NCI-H1694 treated with DMSO at 0.1 percent for 48 hours (cell line): Measurements from ENCODE around the gene UNC5C.
"Not testable (repeated sequence)": the region's sequence is repeated elsewhere in the genome, so short reads cannot be mapped to it uniquely, and the experiment has no call there.

Experiments used
- DNase-seq: peaks from one replicate; lab custom pipeline; 2025; lab: John Stamatoyannopoulos, UW

The UNC5C gene

DNA sequence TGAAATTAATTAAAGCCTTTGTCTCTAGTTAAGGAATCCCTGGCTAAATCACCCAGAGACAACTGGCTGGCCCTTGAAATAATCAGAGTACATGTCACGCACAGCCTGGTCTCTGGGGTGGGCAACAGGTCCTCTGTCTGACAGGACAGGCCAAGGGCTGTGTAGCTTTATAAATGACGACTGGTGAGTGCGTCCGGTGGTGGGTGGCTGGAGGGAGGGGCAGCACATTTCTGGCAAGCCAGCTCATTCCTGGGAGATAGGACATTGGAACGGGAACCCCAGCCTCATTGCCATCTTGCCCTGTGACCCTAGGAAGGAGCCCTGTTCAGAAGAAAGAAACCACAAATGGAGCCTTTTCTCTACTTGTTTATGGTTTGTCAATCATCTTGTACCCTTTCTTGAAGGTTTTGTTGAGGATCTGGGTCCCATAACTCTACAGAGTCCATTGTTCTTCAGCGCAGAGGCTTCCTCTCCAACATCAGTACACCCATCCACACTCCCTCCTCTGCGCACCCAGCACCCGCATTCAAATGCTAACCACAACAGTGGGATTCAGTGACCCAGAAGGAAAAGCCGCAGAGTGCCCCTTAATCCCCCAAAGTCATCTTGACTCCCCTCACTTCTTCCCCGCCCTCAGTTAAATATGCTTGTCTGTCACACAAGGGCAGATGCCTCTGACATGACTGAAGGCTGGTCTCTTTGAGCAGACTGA, 368.1 kb downstream of the UNC5C start:
- no peak for DNase-seq

DNA sequence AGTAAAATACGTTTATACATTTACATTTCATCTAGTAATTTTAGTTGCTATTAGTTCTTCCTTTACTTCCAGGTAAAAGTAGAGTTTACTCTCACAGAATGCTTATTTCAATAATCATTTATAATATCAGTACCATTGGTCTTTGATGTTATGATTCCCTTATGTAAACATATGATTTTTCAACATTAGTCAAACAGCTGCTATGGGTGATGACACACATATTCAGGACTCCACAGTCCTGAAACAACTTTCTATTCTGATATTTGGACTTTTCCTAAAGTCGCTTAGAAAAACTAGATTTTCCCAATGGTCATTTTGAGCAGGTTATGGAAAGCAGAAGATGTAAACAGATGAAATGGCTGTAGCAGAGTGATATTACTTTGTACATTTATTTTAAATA, 369.8 kb downstream of the UNC5C start:
- DNase-seq: no peak

DNA sequence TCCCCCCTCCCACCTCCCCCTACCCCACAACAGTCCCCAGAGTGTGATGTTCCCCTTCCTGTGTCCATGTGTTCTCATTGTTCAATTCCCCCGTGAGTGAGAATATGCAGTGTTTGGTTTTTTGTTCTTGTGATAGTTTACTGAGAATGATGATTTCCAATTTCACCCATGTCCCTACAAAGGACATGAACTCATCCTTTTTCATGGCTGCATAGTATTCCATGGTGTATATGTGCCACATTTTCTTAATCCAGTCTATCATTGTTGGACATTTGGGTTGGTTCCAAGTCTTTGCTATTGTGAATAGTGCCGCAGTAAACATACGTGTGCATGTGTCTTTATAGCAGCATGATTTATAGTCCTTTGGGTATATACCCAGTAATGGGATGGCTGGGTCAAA, 377.4 kb downstream of the UNC5C start:
- DNase-seq: not testable (repeated sequence)

DNA sequence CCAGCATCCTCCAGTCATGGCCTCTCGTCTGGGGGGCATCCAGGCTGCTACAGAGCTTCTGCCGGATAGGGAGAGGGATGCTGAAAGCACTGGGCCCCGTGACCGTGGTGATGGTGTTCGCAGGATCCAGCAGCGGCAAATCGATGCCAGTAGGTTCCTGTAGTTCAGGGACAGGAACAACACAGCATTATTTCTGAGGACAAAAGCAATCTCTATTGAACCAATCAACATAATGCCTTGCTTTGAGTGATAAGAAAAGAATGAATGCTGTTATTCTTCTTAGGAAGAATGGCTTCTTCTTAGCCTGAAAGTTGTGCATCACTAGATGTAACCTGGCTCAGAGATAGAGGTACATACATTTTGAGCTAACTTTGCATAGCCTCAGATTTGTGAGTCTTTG, 378.6 kb downstream of the UNC5C start:
- DNase-seq: no peak

DNA sequence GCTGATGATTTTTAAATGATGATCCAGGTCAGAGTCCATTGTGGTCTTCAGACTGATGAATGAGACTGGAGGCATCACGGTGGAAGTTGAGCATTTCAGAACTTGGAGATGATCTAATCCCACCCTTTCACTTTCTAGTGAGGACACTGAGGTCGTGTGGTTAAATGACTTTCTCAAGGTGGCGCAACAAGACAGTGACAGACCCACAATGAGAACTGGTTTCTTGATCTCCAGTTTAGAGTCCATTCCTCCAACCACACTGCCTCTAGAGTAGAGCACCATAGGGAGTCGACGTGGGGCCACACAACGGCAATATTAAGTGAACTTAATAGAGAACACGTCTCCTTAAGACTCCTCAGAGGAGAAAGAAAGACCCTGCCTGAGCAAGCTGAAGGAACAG, 381.0 kb downstream of the UNC5C start:
- no peak for DNase-seq

DNA sequence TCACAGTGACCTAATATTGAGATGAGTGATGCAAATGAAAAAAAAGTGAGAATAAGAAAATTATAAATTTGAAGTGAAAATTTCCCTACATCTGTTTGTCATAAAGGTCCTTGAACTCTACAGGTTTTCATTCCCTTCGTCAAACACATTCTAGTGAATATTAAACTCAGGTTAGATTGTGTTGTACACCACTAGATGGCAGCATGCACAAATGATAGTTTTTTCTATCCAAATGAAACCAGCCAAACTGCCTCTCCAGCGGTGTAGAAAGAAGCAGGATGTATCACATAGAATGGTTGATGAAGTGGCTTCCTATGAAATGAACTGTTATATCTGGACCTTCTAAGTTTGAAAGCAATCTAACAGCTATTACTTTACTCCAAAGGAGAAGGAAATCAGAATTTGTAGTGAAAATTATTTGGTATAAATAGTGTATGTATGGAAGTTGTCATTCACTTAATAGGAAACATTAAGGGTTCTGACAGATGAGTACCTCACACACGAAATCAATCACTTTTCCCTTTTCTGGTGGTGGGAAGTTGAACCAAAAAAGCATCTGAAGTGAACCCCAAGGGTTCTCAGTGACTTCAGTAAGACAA, 382.7 kb downstream of the UNC5C start:
- DNase-seq: peak; percentile 44

DNA sequence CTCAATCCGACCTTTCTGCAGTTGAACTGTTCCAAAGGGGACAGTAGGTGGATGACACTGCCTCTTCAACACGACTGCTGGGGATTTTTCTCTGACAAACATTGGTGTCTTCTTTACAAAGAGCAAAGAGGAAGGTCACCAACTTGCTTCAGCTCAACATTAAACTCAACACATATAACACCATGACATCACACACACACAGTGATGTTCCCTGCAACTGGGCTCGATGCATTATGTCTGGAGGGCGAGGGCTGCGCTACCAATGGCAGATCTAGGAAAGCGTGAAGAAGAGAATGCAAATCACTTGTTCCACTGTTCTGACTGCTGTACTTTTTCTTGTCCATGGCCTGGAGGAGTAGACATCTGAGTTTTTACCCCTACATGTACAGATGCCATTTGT, 385.9 kb downstream of the UNC5C start:
- no peak for DNase-seq

DNA sequence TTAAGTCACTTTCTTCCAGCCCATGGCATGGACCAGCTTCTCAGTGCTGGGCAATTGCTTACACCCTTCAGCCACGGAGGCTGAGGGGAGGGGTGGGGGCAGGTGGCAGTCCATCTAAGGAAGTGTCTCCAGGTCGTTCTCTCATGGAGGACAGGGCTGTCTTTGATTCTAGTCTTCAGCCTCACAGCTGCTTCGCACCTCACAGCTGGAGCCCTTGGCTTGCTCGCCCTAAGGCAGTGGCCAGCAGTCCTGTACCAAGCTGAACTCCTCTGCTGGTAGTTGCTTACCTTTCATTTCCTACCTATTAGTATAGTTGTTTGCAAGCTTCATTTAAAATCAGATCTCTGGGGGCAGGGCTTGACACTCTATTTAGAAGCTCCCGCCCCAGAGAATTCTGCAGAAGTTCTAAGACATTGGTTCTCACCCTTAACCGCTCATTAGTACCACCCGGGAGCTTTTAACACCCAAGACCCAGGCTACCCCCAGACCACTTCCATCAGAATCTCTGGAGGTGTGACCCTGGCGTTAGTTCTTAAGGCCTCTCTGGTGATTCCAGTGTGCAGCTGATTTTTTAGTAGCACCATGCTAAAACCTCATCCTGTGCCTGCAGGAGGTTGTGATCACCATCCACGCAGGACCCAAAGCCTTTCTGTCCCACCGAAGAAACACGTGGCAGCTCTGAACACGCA, 386.8 kb downstream of the UNC5C start:
- DNase-seq: no peak

DNA sequence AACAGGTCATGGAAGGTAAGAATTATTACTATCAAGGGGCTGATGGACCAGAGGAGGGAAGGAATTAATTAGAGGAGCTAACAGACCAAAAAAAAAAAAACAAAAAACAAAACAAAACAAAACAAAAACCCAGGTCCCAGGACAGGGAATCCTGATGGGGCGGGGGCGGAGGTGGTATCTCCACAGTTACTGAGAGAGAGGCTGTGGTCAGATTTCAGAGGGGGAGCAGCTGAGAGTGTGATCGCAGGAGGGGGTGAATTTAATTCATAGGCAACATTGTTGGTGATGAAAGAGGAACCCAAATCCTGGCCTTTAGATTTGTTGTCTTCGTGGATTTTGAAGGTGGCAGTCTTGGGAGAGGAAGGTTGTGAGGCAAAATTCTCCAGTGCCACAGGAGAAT, 389.4 kb downstream of the UNC5C start:
- no peak for DNase-seq

DNA sequence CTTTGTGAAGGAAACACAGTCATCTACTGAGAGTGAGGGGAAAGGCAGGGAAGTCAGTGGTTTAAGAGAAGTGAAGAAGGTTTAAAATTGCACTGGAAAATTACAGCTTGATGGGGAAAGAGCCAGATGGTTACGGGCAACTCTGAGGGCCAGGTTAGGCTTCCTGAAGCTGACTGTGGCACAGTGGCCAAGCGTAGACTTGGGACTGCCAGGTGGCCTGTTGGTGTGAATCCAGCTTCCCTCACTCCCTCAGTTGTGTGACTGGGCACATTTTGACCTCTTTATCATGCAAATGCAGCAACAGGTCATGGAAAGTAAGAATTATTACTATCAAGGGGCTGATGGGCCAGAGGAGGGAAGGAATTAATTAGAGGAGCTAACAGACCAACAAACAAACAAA, 390.1 kb downstream of the UNC5C start:
- no peak for DNase-seq

DNA sequence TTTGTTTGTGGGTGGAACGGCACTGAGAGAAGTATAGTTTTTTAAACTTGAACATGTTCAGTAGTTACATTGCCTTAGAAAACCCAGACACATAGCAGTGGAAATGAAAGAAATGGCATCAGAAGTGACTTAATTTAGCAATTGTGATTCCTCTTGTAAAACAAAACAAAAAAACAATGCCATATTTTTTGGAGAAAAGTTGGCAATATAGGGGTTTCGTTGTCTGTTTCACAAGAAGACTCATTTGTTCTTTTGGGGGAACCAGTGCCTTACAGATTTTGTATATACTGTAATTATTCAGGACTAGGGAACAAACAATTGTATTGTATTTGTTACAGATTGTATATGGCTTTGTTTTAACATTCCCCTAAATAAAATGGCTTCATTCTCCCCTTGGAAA, 390.7 kb downstream of the UNC5C start:
- DNase-seq: no peak

DNA sequence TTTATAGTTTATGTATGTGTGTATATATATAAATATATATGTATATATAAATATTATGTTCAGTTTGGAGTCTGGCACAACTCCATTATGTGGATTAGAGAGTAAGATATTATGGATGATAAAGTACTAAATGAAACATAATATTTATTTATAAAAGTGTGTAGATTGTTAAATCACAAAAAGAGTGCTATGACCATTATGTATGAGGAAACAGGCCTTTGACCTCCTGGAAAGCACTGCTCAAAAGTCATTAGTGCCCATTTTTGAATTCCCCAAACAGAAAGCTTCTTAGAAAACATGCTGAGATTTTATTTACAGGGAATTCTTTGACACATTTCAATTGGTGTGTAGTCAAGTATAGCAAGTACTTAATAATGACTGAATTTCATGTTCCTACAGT, 391.2 kb downstream of the UNC5C start:
- no peak for DNase-seq

DNA sequence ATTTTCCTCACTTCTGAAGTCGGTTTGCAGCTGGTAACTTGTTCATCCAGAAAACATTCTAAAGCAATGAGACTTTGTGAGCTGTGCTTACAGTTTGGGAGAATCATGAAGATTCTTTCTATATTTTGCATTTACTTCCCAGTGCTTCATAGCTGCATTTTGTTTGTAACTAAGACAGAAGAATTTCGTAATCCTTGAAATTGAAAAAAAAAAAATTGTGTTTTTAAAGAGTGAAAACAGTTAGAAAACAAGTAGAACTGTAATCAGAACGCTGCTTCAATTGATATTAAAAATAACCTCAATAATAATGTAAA, 392.4 kb downstream of the UNC5C start:
- no peak for DNase-seq

DNA sequence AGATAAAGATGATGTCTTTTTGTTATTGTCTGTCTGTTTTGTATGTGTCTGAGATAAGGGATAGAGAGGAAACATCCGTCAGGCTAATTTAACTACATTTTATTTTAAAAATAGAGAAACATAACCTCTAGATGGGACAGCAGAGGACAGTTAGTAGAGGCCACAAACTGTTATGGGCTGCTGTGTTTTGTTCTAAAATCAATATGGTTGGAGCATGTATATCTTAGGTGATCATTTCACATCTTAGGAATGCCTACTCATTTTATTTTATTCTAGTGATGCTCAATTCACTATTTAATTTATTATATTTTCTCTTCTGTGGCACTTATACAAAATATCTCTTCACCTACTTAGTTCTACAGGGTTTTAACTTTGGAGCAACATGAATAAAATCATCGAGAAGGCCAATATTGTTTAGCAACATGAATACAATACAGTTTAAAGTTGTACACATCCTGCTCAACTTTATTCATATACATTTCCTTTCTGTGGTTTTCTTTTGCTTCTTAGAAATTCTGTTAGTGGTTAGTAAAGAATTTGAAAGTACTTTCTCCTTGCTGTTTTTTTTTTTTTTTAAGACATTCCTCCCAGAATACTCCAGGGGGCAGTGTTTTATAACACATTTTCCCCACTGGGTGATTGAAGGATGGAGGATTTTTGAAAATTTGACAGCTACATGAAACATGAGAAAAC, 392.9 kb downstream of the UNC5C start:
- no peak for DNase-seq

DNA sequence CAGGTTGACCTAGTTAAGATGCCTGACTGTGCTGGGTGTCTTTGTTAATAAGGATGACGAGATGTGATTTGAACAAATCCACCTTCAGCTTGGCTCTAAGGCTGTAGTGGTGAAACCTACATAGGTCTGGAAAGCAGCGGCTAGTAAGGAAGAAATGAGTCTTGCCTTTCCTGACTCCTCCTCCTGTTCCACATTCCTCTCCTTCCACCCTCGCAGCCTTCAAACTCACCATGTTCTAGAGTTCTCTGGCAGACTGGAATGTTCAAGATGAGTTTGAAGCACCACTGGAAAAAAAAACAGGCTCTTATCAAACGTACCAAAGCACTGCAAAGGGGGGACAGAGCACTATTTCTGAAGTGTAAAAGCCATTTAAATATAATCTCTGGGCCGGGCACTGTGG, 395.6 kb downstream of the UNC5C start:
- no peak for DNase-seq

DNA sequence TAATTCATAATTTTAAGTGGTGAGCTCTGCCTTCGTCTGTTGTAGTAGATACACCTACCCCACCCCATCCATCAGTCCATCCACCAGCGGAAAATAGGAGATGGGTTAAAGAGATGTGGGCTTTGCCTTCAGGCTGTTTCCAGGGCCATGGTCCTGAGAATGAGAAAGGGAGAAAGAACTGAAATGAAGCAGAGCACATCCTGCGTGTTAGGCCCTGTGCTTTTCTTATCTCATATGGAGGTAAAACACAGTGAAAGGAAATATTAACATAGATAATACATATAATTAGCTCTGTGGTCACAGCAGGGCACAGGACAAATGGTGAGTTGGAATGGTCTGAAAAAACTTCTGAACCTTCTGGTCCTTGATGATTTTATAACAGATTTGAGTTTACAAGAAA, 397.5 kb downstream of the UNC5C start:
- no peak for DNase-seq

DNA sequence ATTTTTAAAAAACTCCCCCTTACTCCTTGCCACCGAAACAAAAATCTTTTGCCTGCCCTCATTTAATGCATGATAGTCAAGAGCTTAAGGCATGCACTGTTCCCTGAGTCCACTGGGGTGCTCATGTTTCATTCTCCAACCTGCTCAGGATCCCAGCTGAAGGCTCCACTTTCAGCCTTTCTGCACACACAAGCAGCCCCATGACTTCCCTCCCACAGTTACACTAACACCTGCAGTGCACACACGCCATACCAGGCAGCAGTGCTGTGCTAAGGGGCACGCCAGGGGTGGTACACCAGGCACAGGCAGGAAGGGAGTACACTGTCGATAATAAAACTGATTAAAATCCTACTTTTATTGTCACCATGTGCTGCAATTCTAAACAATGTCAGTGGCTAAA, 405.8 kb downstream of the UNC5C start:
- no peak for DNase-seq

DNA sequence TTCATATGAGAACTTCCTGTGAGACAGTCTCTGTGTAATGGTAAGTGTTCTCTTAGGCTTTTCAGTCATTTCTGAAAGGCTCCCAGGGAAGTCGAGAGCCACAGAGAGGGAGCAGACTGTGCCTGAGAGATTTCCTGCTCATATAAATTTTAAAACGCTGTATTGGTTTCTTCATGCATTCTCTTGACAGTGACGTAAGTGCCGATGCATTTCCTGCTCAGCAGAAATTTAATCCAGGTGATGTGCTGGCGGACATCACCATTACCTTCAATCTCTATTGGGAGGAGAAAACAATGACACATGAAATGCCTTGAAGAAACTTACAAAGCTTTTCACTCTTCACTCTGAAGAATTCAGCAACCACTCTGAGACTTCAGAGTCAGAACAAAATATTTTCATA, 407.4 kb downstream of the UNC5C start:
- no peak for DNase-seq

DNA sequence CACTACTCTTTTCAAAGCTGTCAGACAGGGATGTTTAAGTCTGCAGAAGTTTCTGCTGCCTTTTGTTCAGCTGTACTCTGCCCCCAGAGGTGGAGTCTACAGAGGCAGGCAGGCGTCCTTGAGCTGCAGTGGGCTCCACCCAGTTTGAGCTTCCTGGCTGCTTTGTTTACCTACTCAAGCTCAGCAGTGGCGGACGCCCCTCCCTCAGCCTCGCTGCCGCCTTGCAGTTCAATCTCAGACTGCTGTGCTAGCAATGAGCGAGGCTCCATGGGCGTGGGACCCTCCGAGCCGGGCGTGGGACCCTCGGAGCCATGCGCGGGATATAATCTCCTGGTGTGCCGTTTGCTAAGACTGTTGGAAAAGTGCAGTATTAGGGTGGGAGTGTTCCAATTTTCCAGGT, 409.3 kb downstream of the UNC5C start:
- DNase-seq: not testable (repeated sequence)

DNA sequence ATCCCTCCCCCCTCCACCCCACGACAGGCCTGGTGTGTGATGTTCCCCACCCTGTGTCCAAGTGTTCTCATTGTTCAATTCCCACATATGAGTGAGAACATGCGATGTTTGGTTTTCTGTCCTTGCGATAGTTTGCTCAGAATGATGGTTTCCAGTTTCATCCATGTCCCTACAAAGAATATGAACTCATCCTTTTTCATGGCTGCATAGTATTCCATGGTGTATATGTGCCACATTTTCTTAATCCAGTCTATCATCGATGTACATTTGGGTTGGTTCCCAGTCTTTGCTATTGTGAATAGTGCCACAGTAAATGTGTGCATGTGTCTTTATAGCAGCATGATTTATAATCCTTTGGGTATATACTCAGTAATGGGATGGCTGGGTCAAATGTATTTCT, 414.8 kb downstream of the UNC5C start:
- not testable (repeated sequence) for DNase-seq

DNA sequence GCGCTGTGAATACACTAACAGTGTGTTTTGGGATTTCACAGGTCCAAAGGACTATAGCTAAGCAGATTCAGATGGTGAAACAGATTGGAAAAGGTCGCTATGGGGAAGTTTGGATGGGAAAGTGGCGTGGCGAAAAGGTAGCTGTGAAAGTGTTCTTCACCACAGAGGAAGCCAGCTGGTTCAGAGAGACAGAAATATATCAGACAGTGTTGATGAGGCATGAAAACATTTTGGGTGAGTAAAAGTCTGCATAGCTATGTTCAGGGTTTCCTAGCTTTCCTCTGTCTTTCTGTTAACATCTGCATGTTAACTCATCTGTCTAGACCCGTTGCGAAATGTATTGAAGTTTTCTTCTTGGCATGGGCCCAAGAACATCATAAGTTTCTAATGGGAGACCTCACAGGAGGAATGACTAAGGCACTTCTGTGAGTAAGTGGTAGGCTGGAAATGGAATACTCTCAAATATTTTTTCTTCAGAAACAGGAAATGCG, 418.9 kb downstream of the UNC5C start:
- DNase-seq: no peak

DNA sequence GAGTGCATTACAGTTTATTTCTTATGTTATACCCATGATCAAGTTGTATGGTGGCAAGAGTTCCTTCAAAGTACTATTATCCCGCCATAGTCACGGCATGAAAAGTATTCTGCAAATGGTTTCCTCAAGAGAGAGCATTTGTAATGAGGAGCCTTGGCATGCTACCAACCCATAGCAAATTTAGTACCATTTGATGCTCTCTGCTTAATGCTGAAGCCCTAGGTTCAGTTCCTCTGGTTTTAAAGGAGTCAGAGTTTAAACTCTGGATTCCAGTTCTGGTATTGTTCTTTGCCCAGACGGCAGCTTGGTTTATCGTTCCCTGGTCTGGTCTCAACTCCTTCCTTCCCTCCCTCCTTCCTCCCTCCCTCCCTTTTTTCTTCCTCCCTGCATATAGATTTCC, 419.7 kb downstream of the UNC5C start:
- DNase-seq: no peak

DNA sequence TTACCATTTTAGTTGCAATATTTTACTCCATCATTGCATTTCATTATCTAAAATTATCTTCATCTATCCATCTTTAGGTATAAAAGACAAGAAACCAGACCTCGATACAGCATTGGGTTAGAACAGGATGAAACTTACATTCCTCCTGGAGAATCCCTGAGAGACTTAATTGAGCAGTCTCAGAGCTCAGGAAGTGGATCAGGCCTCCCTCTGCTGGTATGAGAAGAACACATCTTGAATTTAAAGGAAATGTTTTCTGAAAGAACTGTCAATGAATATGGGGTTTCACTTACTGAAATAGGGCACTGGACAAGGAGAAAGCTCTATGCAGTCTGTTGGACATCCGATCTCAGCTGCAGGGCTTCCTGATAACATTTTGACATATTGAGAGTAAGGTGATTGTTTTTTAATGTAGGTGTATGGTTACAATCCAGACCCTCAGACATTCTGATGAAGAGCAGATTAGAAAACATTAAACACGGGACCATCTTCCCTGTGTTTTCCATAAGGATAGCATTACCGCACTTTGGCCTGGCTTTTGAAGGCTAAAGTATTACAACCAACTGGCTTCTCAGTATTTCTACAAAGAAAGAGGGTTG, 423.8 kb downstream of the UNC5C start:
- no peak for DNase-seq
